HCT116 (cell line): ENCODE measurements around the gene JAM3.

ENCODE experiments used
- CTCF ChIP-seq, 3 experiments: fragments of 200-600 bp in 1 of 3; sonication (generic) in 1 of 3; IDR thresholded peaks in 2 of 3; conservative IDR thresholded peaks in 1 of 3; 2 replicates each; pipeline ENCODE4 v1.5.1; 2012 to 2017; ENCODE audit warnings: low read depth in 2 of 3, low read length in 2 of 3, antibody characterized with exemption in 1 of 3, borderline replicate concordance in 1 of 3, control low read depth in 1 of 3, mild to moderate bottlenecking in 1 of 3, mixed read lengths in 1 of 3, mixed run types in 1 of 3, moderate library complexity in 1 of 3; ENCODE audit not compliant: insufficient read depth in 1 of 3
- EZH2 ChIP-seq: fragments of 200-600 bp; sonication (generic); IDR thresholded peaks from 2 replicates; pipeline ENCODE4 v1.6.1; 2017; ENCODE audit warnings: antibody characterized with exemption, mixed run types
- JUND ChIP-seq: IDR thresholded peaks from 2 replicates; pipeline ENCODE4 v1.6.1; 2012
- POLR2A ChIP-seq: IDR thresholded peaks from 2 replicates; pipeline ENCODE4 v1.7.0; 2011; ENCODE audit warnings: borderline replicate concordance; ENCODE audit not compliant: insufficient read depth, insufficient read length; ENCODE audit errors: extremely low read depth
- TCF7L2 ChIP-seq: IDR thresholded peaks from 2 replicates; pipeline ENCODE4 v1.7.0; 2011; ENCODE audit warnings: borderline replicate concordance, inconsistent platforms; ENCODE audit not compliant: insufficient read depth, insufficient read length; ENCODE audit errors: extremely low read depth

GRCh38 chr11:134047586-134047999 lies 21.3 kb upstream of the JAM3 start:
- TF ChIP-seq EZH2 (no peak), TCF7L2 (no peak), POLR2A (no peak), CTCF (IDR thresholded peaks at IDR 0.05 in 2 of 3, conservative IDR thresholded peaks at IDR 0.05 in 1 of 3; ENCODE audit: borderline replicate concordance in 1 of 3, insufficient read depth in 1 of 3, low read depth in 2 of 3, low read length in 2 of 3) (no peak), JUND (no peak)
